Measurements from ENCODE around the gene TRAPPC2. TPM values are rescaled to one million over a fixed set of nuclear protein-coding genes. Genes with fewer than 3 reads are reported as not detected.
"Not testable (repeated sequence)": the region's sequence is repeated elsewhere in the genome, so short reads cannot be mapped to it uniquely, and the experiment has no call there.

TRAPPC2 gene
- total RNA-seq, 4 donors from 2014 or later, result 14.3 to 17.3 (median 16.0) TPM

- H3K36me3 ChIP-seq, result peaks cover 0 to 27% of the 10 kb centered on the region in 2 donors
- H3K9me3 ChIP-seq, result no peaks in the 10 kb centered on the region
- no peak overlapping the region for H3K4me3 ChIP-seq
- TF ChIP-seq POLR2AphosphoS5 (IDR thresholded peaks at IDR 0.05) (peak; percentile 35), EP300 (IDR thresholded peaks at IDR 0.05) (no peak)
- H3K27ac ChIP-seq, result peak overlapping the region in 3 of 4 donors; percentile 32 to 64 (median 41)
- ATAC-seq, result peak; percentile 65
- peaks cover 0 to 4% (median 0%) of the 10 kb centered on the region in 3 donors for H3K4me1 ChIP-seq
- H3K27me3 ChIP-seq, result no peaks in the 10 kb centered on the region
- WGBS, 2 donors (ENCODE audit: low coverage in 1 of 2), result 51 to 79% methylated on average over 6 to 11 of the region's 13 CpGs
These were observed 8.2 kb upstream of the TRAPPC2 start for GRCh38 chrX:13742397-13743176.

DNA sequence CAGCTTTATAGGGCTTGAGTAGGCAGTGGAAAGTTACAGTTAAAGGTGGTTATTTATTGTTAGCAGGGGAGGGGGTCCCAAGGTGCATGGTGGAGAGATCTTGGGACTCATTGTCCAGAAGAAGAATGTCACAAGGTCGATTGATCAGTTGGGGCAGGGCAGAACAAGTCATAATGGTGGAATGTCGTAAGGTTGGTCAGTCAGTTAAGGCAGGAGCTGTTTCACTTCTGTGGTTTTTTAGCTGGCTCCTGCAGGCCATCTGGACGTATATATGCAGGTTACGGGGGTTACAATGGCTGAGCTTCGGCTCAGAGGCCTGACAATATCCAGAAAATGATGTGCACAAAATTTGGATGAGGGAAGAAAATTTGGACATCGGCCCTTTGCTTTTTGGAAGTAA is 7.3 kb upstream of the TRAPPC2 start:
- H3K9me3 ChIP-seq, result no peaks in the 10 kb centered on the region
- TF ChIP-seq EP300 (IDR thresholded peaks at IDR 0.05) (no peak), POLR2AphosphoS5 (IDR thresholded peaks at IDR 0.05) (no peak), CTCF (IDR thresholded peaks at IDR 0.05) (no peak), POLR2A (IDR thresholded peaks at IDR 0.05) (no peak)
- ATAC-seq, result no peak
- no peak overlapping the region for H3K4me3 ChIP-seq
- 83% methylated on average over 6 of the region's 6 CpGs; no CpG with 5 or more reads in 1 of the 2 donors for WGBS, 2 donors (ENCODE audit: low coverage in 1 of 2)
- peaks cover 0 to 12% (median 0%) of the 10 kb centered on the region in 3 donors for H3K4me1 ChIP-seq
- peaks cover 0 to 22% of the 10 kb centered on the region in 2 donors for H3K36me3 ChIP-seq
- no peak overlapping the region for H3K27ac ChIP-seq
- H3K27me3 ChIP-seq, result no peaks in the 10 kb centered on the region

- ATAC-seq, result no peak
- Histone ChIP-seq H3K4me1 (peaks cover 0 to 48% (median 0%) of the 10 kb centered on the region in 3 donors), H3K4me3 (peak overlapping the region; percentile 63 to 75), H3K36me3 (no peaks in the 10 kb centered on the region), H3K27me3 (no peaks in the 10 kb centered on the region), H3K27ac (peak overlapping the region; percentile 79 to 93 (median 90)), H3K9me3 (no peaks in the 10 kb centered on the region)
- no peak for TF ChIP-seq POLR2AphosphoS5 (IDR thresholded peaks at IDR 0.05)
- TF ChIP-seq POLR2A (IDR thresholded peaks at IDR 0.05), result no peak
- TF ChIP-seq EP300 (IDR thresholded peaks at IDR 0.05), result no peak
- TF ChIP-seq CTCF (IDR thresholded peaks at IDR 0.05), result no peak
- 0 to 23% methylated on average over 4 of the region's 4 CpGs for whole genome bisulfite sequencing, 2 donors (ENCODE audit: low coverage in 1 of 2)
These were observed 914 bp downstream of the TRAPPC2 start for GRCh38 chrX:13733506-13733905.

GRCh38 chrX:13732246-13733067 is 2.0 kb downstream of the TRAPPC2 start:
- WGBS, 2 donors (ENCODE audit: low coverage in 1 of 2), result 29 to 60% methylated on average over 5 to 7 of the region's 7 CpGs
- no peak overlapping the region for H3K4me3 ChIP-seq
- ATAC-seq, result no peak

GRCh38 chrX:13730523-13730922 is 3.9 kb downstream of the TRAPPC2 start:
- H3K27me3 ChIP-seq, H3K36me3 ChIP-seq, H3K27ac ChIP-seq, H3K9me3 ChIP-seq, H3K4me3 ChIP-seq, ATAC-seq: not testable (repeated sequence)
- WGBS, 2 donors (ENCODE audit: low coverage in 1 of 2), result 83 to 88% methylated on average over 1 of the region's 1 CpG
- peaks cover 0 to 30% (median 0%) of the 10 kb centered on the region in 3 donors for H3K4me1 ChIP-seq

More at GRCh38 chrX:13732246-13733067, 2.0 kb downstream of the TRAPPC2 start:
- no peak for TF ChIP-seq POLR2A (IDR thresholded peaks at IDR 0.05)
- no peak for TF ChIP-seq CTCF (IDR thresholded peaks at IDR 0.05)
- no peak for TF ChIP-seq POLR2AphosphoS5 (IDR thresholded peaks at IDR 0.05)
- no peak for TF ChIP-seq EP300 (IDR thresholded peaks at IDR 0.05)
- Histone ChIP-seq H3K27ac (peak overlapping the region; percentile 23 to 93 (median 70)), H3K36me3 (no peaks in the 10 kb centered on the region), H3K27me3 (no peaks in the 10 kb centered on the region), H3K9me3 (no peaks in the 10 kb centered on the region), H3K4me1 (peaks cover 0 to 48% (median 0%) of the 10 kb centered on the region in 3 donors)

GRCh38 chrX:13726583-13726982 is 7.8 kb downstream of the TRAPPC2 start:
- not testable (repeated sequence) for H3K9me3 ChIP-seq

DNA sequence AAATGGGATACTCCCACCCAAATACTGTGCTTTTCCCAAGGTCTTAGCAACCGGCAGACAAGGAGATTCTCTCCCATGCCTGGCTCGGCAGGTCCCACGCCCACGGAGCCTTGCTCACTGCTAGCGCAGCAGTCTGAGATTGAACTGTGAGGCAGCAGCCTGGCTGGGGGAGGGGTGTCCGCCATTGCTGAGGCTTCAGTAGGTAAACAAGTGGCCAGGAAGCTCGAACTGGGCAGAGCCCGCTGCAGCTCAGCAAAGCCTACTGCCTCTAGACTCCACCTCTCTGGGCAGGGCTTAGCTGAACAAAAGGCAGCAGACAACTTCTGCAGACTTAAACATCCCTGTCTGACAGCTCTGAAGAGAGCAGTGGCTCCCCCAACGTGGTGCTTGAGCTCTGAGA is 9.5 kb downstream of the TRAPPC2 start:
- not testable (repeated sequence) for H3K9me3 ChIP-seq, H3K4me3 ChIP-seq, ATAC-seq, H3K36me3 ChIP-seq, H3K27me3 ChIP-seq
- 60% methylated on average over 1 of the region's 9 CpGs; no CpG with 5 or more reads in 1 of the 2 donors for WGBS, 2 donors (ENCODE audit: low coverage in 1 of 2)
- H3K27ac ChIP-seq, result peak overlapping the region in 1 of 4 donors; percentile 11
- peaks cover 0 to 25% (median 0%) of the 10 kb centered on the region in 3 donors for H3K4me1 ChIP-seq

More at GRCh38 chrX:13726583-13726982, 7.8 kb downstream of the TRAPPC2 start:
- not testable (repeated sequence) for ATAC-seq, H3K27me3 ChIP-seq, H3K27ac ChIP-seq, H3K36me3 ChIP-seq, H3K4me3 ChIP-seq
- 100% methylated on average over 1 of the region's 2 CpGs; no CpG with 5 or more reads in 1 of the 2 donors for WGBS, 2 donors (ENCODE audit: low coverage in 1 of 2)
- peaks cover 0 to 26% (median 0%) of the 10 kb centered on the region in 3 donors for H3K4me1 ChIP-seq
